HFFc6 (cell line): ENCODE data around the gene MGAT5. TPM values are rescaled to one million over a fixed set of nuclear protein-coding genes. Genes with fewer than 3 reads are reported as not detected.

Experiments
- DNase-seq: peaks from one replicate; pipeline ENCODE4 v3.0.0-alpha.2; 2018
- H3K27ac Mint-ChIP-seq: 2 replicates; pipeline ENCODE4 v1.8.0; 2020; ENCODE audit warnings: mild to moderate bottlenecking, mixed read lengths
- H3K27me3 Mint-ChIP-seq: 2 replicates; pipeline ENCODE4 v1.8.0; 2021; ENCODE audit warnings: mild to moderate bottlenecking, moderate library complexity, mixed read lengths; ENCODE audit not compliant: insufficient read depth
- H3K36me3 Mint-ChIP-seq: 2 replicates; pipeline ENCODE4 v1.8.0; 2021; ENCODE audit warnings: low read depth, mixed read lengths
- H3K4me1 Mint-ChIP-seq: 2 replicates; pipeline ENCODE4 v1.8.0; 2020; ENCODE audit warnings: low read depth, mixed read lengths
- H3K4me3 Mint-ChIP-seq: 2 replicates; pipeline ENCODE4 v1.8.0; 2020; ENCODE audit warnings: mild to moderate bottlenecking, moderate library complexity, mixed read lengths
- H3K9me3 Mint-ChIP-seq: 2 replicates; pipeline ENCODE4 v1.8.0; 2020; ENCODE audit warnings: mild to moderate bottlenecking, mixed read lengths
- total RNA-seq, 6 experiments: library from RNA; stranded (reverse); fragmentation: NEBNext Ultra II Directional; extraction: Animal tissue kit (Norgen Biotek cat#: 25700); gene quantifications; 2 replicates in 1 of 6; 3 replicates in 5 of 6; pipeline ENCODE4 v1.2.3, GENCODE V29; 2021
- TF ChIP-seq, protein P1 (sequence below): fragments of 200-600 bp; sonication (generic); IDR thresholded peaks from 2 replicates; pipeline ENCODE4 v1.5.0; 2021; ENCODE audit warnings: antibody characterized with exemption, mild to moderate bottlenecking

The MGAT5 gene
- total RNA-seq, 6 experiments from 2014 or later: 104 to 129 (median 113) TPM

DNA sequence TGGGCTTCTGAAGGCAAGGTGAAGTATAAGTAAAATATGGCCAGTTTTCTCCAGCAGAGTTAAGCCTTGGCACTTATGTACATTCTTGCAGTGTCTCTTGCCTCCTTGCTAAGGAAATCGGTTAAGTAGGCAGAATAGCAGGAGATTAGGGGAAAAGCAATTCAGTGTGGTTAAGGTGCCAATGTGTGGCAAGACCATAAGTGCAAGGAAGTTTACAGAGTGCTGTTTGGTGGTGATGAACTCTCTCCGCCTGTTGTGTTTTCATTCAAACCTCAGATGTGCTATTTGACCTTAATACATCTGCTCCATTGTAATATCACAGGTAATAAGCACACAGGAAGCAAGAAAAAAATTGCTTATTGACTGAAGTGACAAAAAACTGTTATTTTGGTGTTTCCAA is 156.1 kb downstream of the MGAT5 start:
- peaks cover 98% of the 10 kb centered on the region for H3K4me1 Mint-ChIP-seq
- no peak overlapping the region for H3K4me3 Mint-ChIP-seq
- DNase-seq: no peak
- TF ChIP-seq, protein P1, sequence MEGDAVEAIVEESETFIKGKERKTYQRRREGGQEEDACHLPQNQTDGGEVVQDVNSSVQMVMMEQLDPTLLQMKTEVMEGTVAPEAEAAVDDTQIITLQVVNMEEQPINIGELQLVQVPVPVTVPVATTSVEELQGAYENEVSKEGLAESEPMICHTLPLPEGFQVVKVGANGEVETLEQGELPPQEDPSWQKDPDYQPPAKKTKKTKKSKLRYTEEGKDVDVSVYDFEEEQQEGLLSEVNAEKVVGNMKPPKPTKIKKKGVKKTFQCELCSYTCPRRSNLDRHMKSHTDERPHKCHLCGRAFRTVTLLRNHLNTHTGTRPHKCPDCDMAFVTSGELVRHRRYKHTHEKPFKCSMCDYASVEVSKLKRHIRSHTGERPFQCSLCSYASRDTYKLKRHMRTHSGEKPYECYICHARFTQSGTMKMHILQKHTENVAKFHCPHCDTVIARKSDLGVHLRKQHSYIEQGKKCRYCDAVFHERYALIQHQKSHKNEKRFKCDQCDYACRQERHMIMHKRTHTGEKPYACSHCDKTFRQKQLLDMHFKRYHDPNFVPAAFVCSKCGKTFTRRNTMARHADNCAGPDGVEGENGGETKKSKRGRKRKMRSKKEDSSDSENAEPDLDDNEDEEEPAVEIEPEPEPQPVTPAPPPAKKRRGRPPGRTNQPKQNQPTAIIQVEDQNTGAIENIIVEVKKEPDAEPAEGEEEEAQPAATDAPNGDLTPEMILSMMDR: no peak
- H3K36me3 Mint-ChIP-seq: peaks cover 12% of the 10 kb centered on the region; the same call in 1 of the 2 replicates
- H3K27me3 Mint-ChIP-seq: no peaks in the 10 kb centered on the region; the same call in none of the 2 replicates
- no peaks in the 10 kb centered on the region for H3K9me3 Mint-ChIP-seq
- peak overlapping the region; percentile 95 for H3K27ac Mint-ChIP-seq

DNA sequence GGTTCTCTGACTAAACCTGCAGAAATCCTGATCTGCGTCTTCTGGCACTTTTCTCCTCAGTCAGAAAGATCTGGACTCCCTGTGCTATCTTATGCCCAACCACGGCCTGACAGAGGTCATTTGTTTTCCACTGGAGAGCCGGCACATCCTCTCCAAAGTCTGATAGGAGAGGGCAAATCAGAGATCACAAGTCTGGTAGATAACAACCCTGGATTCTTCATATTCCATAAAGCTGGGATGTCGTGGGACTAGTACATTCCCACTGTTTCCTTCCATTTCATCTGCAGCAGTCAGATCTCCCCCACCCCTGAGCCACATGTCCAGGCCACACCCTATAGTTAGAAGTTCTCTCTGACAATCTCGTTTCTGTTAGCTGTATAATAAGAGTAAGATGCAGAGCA is 157.0 kb downstream of the MGAT5 start:
- Mint-ChIP-seq H3K36me3 (peaks cover 13% of the 10 kb centered on the region; the same call in 1 of the 2 replicates), H3K27ac (peak overlapping the region; percentile 95), H3K4me3 (peak overlapping the region; percentile 53), H3K4me1 (peaks cover 90% of the 10 kb centered on the region), H3K9me3 (no peaks in the 10 kb centered on the region), H3K27me3 (no peaks in the 10 kb centered on the region; the same call in 1 of the 2 replicates)
- peak; percentile 38 for DNase-seq
- TF ChIP-seq, protein P1: no peak

DNA sequence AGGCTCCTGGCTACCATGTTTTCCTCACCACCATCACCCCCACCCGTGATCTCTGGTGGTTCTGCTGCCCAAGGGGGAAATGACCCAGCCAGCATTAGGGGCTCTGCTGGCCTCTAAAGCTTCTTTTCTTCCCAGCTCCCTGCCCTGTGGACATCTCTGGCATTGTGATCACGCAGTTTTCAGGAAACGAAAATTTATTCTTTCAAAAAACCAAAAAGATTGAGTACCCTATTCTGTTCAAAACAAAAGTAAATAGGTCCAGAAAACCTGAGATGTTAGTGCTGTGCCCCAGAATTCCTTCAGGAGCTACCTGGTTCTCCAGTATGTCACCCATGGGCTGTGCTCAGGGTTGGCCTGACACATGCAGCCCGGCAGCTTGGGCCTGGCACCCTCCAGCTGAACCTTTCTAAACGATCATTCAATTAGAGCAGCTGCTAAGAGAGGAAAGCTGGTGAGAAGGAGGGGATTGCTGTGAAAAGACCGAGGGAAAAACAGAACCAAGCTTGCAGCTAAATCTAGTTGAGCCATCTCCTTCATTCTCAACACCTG is 157.5 kb downstream of the MGAT5 start:
- peak overlapping the region; percentile 95 for H3K27ac Mint-ChIP-seq
- H3K9me3 Mint-ChIP-seq: no peaks in the 10 kb centered on the region
- H3K4me3 Mint-ChIP-seq: peak overlapping the region; percentile 53
- TF ChIP-seq, protein P1: no peak
- peaks cover 13% of the 10 kb centered on the region; the same call in 1 of the 2 replicates for H3K36me3 Mint-ChIP-seq
- peaks cover 85% of the 10 kb centered on the region for H3K4me1 Mint-ChIP-seq
- H3K27me3 Mint-ChIP-seq: no peaks in the 10 kb centered on the region; the same call in 1 of the 2 replicates
- DNase-seq: no peak

DNA sequence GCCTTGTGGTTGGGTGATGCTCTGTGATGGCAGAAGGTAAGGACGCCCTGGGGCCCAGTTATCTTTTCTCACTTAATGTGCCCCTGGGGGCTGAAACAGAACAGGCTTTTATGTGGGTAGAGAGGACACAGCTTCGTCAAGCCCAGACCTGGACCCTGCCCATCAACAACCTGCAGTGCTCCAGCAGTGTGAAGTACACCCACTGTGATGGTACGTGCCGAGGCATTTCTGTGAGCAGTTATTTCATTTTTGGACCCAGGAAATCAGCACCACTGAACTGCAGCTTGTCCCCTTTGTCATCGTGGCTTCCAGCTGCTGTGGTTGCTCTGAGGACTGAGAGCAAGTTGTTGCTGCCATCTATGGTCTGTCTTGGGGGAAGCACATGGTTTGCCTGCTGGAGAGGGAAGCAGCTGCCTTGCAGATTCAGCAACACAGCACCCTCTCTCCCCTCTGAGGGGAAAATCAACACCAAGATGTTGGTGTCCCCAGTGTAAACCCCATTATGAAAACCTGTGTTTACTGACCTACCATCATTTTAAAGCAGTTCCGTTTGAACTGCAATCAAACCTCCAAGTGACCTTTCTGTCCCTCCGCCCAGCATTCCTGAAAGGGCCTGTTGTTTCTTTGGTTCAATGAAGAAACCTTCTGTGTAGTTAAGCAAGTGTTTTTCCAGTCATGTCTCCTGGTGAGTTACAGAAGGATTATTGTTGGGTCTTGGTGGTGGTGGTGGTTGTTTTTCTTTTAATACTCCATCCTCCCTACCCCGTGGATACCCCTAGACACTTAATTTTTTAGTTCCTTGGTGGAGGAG is 158.2 kb downstream of the MGAT5 start:
- TF ChIP-seq, protein P1: peak; percentile 78
- H3K36me3 Mint-ChIP-seq: peaks cover 12% of the 10 kb centered on the region; the same call in 1 of the 2 replicates
- no peaks in the 10 kb centered on the region for H3K9me3 Mint-ChIP-seq
- peak; percentile 82 for DNase-seq
- no peaks in the 10 kb centered on the region; the same call in 1 of the 2 replicates for H3K27me3 Mint-ChIP-seq
- H3K27ac Mint-ChIP-seq: peak overlapping the region; percentile 95
- peaks cover 80% of the 10 kb centered on the region for H3K4me1 Mint-ChIP-seq
- H3K4me3 Mint-ChIP-seq: no peak overlapping the region

DNA sequence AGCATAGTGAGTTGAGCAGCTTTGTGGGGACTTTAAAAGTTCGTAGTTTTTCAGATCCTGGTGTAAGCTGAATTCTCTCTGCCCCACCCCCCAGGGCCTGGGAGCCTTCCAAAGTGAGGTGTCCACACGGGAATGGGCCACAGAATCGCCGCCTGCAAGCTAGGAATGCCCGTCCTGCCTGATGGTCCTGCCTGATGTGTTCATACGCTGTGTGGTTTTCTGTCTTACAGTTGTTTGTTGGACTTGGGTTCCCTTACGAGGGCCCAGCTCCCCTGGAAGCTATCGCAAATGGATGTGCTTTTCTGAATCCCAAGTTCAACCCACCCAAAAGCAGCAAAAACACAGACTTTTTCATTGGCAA is 158.7 kb downstream of the MGAT5 start:
- H3K27me3 Mint-ChIP-seq: no peaks in the 10 kb centered on the region; the same call in 1 of the 2 replicates
- H3K9me3 Mint-ChIP-seq: no peaks in the 10 kb centered on the region
- peaks cover 78% of the 10 kb centered on the region for H3K4me1 Mint-ChIP-seq
- no peak overlapping the region for H3K27ac Mint-ChIP-seq
- H3K4me3 Mint-ChIP-seq: no peak overlapping the region
- H3K36me3 Mint-ChIP-seq: 0 out of 2 replicates have a peak, but pooled peaks cover 7% of the 10 kb centered on the region
- no peak for DNase-seq
- TF ChIP-seq, protein P1: no peak
